GM18517 (cell line): ENCODE results near the gene PRSS56.

Experiments
- ATAC-seq: cut with Tn5 transposase; IDR thresholded peaks from one replicate; pipeline ENCODE4 v1.9.1; 2021; ENCODE audit warnings: mild to moderate bottlenecking, moderate library complexity; ENCODE audit not compliant: unreplicated experiment

PRSS56 gene

DNA sequence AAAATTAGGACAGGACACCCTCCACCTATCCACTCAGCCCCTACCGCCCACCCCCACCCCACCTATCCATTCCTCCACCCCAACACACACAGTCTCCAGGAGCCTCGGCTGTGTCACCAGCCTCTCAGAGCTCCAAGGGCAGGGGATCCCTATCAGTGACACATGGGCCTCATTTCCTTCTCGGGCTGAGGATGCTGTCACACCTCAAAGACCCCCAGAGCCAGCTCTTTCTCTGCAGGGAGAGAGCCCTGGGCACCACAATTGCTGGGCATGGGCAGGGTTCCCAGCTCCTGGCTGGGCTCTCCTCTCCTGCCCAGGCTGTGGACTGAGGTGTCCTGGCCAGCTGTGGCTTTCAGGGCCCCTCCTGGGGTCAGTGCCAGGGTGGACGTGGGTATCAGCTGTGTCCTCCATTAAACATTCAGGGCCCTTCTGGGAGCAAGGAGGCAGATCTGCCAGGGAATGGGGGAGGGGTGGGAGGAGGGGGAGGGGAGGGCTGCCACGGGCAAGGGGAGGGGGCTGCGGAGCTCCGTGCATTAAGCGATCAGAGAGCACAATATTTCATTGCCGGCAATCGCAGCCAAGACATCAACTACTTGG, 18.3 kb upstream of the PRSS56 start:
- no peak for ATAC-seq

DNA sequence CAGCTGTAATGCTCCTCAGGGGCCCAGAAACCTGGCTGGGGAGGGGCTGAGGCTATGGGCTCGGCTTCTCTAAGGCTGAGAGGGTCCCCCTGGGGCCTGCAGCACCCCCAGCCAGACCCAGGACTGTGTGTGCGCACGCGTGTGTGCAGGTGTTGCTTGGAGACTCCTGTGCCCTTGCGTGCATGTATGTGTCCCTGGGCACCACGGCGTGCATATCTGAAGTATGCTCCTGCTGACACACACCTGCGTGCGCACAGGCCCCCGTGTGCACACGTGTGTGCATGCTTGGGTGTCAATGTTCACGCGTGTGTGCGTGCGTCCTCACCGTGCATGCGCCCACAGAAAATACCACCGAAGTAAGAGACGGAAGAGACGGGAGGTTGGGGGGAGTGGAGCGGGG, 17.7 kb upstream of the PRSS56 start:
- ATAC-seq, result no peak

DNA sequence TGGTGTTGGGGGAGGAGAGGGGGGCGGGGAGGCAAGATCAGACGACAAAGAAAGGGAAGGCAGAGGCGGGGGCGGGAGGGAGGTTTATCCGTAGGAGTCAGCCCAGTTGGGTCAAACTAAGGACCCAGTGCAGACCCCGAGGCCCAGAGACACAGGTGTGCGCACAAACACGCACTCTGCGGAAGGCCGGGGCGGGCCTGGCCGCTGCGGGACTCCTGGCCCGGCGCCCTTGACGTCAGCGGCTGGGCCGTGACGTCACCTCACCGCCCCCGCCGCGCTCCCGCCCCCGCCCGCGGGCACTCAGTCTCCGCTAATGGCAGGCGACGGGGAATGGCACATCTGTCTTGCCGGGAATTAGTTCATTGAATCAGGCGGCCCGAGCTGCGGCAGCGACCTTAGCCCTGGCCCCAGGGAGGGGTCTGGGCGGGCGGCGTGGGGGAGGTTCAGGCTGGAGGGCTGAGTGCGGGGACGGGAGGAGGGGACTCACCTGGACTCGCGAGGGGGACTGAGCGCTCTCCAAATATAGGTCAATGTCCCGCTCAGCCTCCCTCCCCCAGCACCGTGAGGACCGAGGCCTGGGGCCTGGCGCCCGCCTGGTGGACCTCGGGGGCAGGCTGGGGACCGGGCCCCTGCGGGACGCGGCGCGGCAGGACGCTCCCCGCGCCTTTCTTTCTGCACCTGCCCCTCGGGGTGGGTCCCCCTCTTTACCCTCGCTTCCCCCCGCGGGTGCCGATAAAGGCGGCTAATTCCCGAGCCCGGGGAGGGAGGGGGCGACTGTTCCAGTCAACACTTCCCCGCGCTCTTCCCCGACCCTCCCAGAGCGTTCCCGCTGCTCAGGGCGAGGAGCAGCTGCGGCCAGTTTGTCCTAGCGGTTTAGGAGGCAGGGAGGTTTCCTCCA, 17.0 kb upstream of the PRSS56 start:
- no peak for ATAC-seq

DNA sequence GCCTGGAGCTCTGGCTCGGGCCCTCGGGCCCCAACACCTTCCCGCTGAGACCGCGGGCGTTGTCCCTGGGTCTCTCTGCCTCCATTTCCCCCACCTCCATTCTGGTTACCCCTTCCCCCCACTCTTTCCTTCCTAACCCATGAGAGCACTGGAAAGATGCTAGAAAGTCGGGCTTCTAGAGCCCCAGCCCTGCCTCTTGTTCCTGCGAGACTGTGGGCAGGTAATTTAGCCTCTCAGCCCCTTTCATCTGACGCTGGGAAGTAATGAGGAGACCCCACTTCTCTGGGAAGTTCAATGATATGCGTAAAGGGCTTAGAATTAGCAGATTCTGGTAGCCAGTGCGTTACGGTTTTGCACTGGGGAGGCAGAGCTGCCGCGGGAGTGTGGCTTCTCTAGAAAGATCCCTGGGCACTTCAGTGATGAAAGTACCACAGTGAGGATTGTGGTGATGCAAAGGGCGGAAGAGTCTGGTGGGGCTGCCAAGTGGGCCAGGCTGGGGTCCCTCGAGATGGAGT, 16.3 kb upstream of the PRSS56 start:
- ATAC-seq, result no peak

DNA sequence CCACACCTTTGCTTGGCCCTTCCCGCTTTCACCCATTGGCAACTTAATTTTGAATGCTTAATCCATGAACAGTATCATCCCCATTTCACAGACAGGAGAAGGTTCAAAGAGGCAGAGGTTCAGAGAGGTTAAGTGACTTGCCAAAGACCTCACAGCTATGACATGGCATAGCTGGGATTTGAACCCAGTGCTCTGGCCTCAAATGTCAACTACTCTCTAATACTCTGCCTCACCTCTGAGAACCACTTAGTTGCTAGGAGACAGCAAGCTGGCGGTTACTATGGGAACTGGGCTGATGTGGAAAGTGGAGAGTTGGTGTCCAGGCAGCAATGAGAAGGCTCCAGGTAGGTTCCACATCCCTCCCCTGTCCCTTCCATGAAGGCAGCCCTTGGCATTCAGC, 15.8 kb upstream of the PRSS56 start:
- no peak for ATAC-seq

DNA sequence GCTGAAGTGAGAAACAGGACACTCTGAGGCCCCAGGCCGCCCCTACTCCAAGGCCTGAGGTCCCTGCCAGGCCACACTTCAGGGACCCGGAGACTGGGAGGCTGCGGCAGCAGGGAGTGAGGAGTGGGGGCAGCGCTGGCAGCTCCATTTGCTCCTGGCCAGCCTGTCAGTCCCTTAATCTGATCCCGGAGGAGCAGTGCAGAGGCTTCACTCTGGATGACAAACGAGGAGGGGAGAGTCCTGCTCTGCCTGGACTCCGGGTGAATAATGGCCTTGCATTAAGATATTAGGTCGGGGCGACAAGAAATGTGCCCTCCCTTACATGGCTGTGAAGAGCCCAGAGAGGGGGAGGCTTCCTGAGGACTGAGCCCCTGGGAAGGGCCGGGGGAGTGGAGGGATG, 14.3 kb upstream of the PRSS56 start:
- no peak for ATAC-seq

DNA sequence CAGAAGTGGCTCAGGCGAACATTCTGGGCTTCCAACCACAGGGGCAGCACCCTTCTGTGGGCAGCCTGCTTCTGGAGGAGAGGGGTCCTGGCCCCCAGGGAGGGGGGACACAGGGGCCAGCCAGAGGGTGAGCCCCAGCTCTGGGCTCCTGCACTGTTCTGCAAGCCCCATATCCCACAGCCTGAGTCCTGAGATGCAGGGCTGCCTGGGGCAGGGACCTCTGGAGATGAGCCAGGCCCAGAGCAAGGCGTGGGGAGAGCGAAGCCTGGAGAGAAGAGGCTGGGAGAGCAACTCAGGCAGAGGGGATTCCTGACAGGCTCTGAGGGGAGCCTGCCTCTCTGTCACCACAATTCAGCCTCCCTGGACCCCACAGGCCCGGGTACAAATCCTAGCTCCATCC, 13.5 kb upstream of the PRSS56 start:
- ATAC-seq, result no peak

DNA sequence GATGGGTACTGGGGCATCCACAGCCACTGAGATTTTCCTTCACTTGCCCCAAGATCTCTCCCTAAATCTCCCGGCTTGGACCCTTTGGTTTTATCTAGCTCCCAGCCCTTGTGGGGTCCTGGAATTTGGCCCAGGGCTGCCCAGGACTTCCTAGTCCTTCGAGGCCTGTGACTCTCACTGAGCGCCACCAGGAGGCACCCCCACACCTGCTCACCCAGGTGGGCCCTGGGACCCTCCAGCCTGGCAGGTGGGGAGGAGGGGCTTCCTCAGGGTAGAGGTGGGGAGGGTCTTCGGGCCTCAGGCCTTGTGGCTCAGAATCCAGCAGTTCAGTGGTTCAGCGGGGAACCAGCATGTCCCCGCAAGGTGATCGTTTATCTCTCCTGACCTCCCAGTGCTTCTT, 11.9 kb upstream of the PRSS56 start:
- ATAC-seq, result no peak

DNA sequence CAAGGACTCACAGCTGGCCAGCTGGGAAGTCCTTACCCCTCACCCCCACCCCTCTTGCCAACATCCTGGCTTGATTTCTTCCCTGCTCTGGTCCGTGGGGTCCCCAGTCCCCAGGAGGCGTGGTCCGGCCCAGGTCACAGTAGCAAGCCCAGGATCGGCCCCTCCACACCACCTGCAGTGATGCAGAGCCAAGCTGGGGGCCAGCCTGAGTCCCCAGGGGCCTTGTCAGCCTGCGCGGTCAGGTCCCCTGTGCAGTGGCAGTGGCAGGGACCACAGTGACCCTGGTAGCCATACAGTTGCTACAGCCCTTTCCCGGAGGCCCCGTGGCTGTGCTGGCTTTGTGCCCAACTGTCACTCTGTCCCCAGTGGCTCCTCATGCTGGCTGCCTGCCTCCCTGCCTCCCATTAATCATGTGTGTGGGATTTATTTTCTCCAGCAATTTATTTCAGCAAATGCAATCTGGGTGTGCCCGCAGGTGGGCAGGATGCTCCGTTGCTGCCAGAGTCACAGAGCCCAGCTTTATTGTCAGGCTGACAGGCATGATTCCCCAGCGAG, 8.8 kb upstream of the PRSS56 start:
- no peak for ATAC-seq

DNA sequence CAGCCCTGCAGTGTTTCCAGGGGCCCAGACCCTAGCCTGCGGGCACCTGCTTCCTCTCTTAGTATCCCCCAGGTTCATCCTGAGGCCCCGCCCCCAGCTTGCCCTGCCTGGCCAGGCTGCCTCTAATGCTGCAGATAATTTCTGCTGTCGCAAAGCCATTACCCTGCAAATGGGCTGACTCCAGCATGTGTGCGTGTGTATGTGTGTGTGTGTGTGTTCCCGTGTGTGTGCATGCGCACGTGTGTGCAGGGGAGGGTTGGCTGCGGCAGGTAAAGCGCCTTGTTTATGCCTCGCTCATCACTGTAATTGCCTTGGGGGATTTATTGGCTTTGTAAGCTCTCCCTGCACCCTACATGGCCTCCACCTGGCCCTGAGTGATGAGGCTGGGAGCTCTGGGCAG, 7.6 kb upstream of the PRSS56 start:
- no peak for ATAC-seq

DNA sequence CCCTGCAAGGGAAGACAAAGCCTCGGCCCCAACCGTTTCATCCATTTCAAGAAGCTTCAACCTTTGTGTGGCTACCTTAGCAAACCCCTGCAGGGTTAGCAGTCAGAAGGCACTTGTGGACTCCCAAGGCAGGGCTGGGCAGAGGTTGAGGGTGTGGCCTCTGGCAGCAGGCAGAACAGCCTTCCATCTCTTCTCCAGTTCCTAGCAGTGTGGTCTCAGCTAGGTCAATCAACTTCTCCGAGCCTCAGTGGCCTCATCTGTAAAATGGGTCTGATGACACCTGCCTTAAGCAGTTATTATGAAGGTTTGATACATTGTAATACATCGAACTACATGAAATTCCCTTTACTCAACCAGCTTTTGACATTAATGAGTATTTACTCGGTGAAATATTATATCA, 6.8 kb upstream of the PRSS56 start:
- ATAC-seq, result no peak

DNA sequence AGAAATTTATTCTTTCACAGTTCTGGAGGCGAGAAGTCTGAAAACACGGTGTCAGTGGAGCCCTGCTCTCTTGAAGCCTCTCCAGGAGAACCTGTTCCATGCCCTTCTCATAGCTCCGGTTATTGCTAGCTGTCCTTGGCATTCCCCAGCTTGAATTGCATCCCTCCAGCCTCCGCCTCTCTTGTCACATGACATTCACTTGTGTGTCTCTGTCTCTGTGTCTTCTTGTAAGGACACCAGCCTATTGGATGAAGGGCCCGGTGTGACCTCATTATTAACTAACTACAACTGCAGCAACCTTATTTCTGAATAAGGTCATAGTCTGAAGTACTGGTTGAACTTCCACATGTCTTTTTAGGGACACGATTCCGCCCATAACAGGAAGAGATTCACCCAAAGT, 4.5 kb upstream of the PRSS56 start:
- no peak for ATAC-seq

DNA sequence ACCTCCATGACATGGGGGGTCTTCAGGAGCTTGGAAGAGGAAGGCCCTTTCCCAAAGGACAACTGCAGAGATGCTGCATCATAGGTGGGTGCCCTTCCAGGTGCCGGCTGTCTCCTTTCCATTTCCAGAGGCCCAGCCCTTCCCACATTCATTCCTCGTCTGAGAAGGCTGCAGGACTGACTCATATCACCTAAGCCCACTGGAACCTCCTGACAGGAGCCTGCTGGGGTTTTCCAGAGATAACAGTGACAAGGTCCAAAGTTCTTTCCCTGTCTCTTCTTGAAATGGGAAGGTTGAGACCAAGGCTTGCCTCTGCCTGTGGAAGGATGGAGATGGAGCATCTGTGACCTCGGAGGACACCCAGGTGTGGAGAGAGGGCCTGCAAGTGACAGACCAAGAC, 3.6 kb upstream of the PRSS56 start:
- no peak for ATAC-seq

DNA sequence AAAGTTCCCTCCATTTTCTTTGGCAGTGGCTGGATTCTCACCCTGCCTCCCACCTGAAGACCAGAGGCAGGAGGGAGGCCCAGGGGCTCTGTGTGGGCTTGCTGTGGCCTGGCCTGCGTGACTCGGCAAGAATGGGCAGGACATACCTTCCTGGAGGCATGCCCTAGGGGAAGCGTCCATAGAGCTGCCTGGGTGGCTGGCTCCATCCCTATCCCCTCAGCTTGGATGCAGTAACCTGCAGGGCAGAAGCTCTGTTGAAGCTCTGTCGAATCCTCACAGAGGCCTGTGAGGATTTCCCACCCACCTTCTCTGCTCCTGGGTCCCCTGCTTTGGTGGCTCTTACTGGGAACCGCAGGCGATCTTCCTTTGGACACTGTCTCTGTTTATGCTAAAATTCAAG, 1.3 kb upstream of the PRSS56 start:
- ATAC-seq, result no peak

DNA sequence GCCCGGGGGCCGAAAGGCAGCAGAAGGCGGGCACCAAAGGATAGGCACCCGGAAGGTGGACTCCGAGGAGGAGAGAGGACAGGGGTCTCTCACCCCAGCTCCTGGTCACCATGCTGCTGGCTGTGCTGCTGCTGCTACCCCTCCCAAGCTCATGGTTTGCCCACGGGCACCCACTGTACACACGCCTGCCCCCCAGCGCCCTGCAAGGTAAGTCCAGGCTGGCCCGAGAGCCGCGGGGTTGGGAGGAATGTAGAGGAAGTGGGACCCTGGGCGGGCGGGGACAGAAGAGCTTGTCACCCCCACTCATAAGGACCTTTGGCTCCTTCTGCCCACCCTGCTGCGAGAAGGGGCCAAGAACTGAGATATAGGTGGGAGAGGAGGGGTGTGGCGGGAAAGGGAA, 301 bp downstream of the PRSS56 start:
- no peak for ATAC-seq

DNA sequence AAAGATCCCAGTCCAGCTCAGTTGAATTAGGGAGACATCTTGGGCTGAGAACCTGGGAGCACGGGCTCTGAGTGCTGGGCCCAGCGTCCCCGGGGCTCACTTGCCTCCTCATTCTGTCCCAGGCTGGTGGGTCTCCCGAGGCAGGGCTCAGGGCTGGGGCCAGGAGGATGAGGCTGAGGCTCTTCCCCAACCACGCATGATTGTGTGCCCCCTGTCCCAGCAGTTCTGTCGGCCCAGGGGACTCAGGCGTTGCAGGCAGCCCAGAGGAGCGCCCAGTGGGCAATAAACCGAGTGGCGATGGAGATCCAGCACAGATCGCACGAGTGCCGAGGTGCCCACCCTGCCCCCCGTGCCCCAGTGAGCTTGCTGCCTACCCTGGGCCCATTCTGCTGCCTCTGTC, 910 bp downstream of the PRSS56 start:
- ATAC-seq, result no peak

DNA sequence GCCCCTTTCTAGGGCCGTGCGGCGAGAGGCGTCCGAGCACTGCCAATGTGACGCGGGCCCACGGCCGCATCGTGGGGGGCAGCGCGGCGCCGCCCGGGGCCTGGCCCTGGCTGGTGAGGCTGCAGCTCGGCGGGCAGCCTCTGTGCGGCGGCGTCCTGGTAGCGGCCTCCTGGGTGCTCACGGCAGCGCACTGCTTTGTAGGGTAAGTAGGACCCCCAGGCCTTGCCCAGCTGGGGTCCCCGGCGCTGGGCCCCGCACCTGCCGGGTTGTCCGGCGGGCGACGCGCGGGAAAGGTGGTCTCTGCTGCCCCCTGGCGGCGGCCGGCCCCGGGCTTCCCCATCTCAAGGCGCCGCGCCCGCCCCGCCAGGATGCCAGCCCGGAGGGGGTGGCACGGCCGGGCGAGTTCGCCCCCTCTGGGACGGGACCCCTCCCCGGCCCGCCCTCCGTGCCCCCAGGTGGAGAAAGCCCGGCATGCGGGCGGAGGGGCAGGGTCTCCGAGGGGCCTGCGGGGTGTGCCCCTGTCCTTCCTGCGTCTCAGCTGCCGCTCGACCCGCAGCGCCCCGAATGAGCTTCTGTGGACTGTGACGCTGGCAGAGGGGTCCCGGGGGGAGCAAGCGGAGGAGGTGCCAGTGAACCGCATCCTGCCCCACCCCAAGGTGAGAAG, 1.9 kb downstream of the PRSS56 start:
- ATAC-seq, result no peak

DNA sequence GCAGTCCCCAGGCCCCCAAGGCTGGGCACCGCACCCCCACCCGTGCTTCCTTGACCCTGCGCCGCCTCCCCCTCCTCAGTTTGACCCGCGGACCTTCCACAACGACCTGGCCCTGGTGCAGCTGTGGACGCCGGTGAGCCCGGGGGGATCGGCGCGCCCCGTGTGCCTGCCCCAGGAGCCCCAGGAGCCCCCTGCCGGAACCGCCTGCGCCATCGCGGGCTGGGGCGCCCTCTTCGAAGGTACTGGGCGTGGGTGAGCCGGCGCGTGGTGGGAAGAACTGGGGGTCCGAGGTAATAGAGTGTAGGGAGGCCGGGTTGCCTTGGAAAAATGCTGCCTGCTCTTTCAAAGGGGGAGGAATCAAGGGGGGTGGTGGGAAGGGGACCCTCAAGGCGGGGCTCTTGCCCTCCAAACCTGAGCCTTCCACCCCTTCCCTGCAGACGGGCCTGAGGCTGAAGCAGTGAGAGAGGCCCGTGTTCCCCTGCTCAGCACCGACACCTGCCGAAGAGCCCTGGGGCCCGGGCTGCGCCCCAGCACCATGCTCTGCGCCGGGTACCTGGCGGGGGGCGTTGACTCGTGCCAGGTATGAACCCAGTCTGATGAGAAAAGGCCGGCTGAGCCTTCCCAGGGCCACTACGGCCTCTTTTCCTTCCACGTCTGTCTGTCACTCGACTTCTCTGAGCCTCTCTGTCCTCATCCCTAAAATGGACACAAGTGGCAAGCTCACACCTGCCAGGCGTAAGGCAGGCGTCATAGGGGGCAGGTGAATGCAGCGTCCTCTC, 2.6 kb downstream of the PRSS56 start:
- ATAC-seq, result no peak

DNA sequence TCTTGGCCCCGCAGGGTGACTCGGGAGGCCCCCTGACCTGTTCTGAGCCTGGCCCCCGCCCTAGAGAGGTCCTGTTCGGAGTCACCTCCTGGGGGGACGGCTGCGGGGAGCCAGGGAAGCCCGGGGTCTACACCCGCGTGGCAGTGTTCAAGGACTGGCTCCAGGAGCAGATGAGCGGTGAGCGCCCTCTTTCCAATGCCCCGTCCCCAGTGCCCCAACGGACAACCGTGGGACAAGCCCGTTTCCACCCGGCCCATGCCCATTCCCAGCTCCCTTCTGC, 3.2 kb downstream of the PRSS56 start:
- no peak for ATAC-seq

DNA sequence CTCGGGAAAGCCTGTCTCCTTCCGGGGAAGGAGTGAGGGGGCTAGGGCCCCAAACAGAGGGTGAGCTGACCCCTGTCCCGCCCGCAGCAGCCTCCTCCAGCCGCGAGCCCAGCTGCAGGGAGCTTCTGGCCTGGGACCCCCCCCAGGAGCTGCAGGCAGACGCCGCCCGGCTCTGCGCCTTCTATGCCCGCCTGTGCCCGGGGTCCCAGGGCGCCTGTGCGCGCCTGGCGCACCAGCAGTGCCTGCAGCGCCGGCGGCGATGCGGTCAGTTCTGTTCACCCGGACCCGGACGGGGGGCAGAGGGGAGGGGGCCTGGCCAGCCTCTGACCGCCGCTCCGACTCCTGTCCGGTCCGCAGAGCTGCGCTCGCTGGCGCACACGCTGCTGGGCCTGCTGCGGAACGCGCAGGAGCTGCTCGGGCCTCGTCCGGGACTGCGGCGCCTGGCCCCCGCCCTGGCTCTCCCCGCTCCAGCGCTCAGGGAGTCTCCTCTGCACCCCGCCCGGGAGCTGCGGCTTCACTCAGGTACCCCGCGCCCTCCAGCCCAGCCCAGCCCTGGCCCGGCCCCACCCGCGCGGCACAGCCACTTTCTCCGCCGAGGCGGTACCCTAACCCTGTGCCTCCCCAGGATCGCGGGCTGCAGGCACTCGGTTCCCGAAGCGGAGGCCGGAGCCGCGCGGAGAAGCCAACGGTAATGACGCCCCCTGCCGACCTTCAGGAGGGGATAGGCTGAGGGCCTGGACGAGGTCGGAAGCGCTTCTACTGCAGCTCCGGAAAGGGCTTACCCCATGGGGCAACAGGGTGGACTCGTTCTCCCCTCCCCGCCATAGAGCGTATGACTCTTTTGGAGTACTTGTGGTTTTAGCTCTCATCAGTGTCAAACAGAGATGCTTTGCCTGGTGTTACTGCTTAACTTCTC, 3.8 kb downstream of the PRSS56 start:
- ATAC-seq, result no peak
